B cell (primary cell): Measurements from ENCODE around the gene WASL. TPM values are rescaled to one million over a fixed set of nuclear protein-coding genes. Genes with fewer than 3 reads are reported as not detected.
"Not testable (repeated sequence)": the region's sequence is repeated elsewhere in the genome, so short reads cannot be mapped to it uniquely, and the experiment has no call there.

ENCODE experiments used
- ATAC-seq: fragments of 200-7000 bp; cut with Tn5 transposase; one replicate; pipeline ENCODE4 v1.10.0; 2021; ENCODE audit warnings: low read depth, mild to moderate bottlenecking, moderate number of reproducible peaks, moderate library complexity
- CTCF ChIA-PET: fragments of 350-600 bp; sonication (Branson Sonifier 250); formaldehyde crosslinking; loops from one replicate; lab custom pipeline; 2021; ENCODE audit warnings: antibody characterized with exemption, inconsistent platforms; lab: Charles Lee
- POLR2A ChIA-PET: fragments of 350-600 bp; sonication (Branson Sonifier 250); formaldehyde crosslinking; loops from one replicate; lab custom pipeline; 2021; ENCODE audit warnings: antibody characterized with exemption; lab: Charles Lee
- DNase-seq: peaks from one replicate; pipeline ENCODE4 v3.0.0; 2013
- H2AFZ ChIP-seq: 2 replicates; pipeline ENCODE4 v1.6.1; 2012; ENCODE audit warnings: mild to moderate bottlenecking, low read depth, low read length; ENCODE audit not compliant: insufficient read depth, poor library complexity, severe bottlenecking
- H3K27ac ChIP-seq, 2 donors: 1 replicate in 1 of 2; 2 replicates in 1 of 2; pipeline ENCODE4 v1.5.1; 2012 to 2013; ENCODE audit warnings: low read length in 2 of 2, mild to moderate bottlenecking in 2 of 2, moderate library complexity in 1 of 2
- H3K27me3 ChIP-seq, 4 experiments: fragments of 200-600 bp in 1 of 4; sonication (generic) in 1 of 4; replicated peaks in 1 of 4; 1 replicate in 2 of 4; 2 replicates in 2 of 4; pipeline versions ENCODE4 v1.6.1 to v1.7.0; 2013 to 2016; ENCODE audit warnings: low read length in 3 of 4, mild to moderate bottlenecking in 2 of 4, mixed read lengths in 1 of 4, moderate library complexity in 1 of 4; ENCODE audit not compliant: insufficient read depth in 4 of 4, control insufficient read depth in 3 of 4; ENCODE audit errors: control extremely low read depth in 1 of 4
- H3K36me3 ChIP-seq, 2 experiments: replicated peaks in 1 of 2; 1 replicate in 1 of 2; 2 replicates in 1 of 2; pipeline versions ENCODE4 v1.6.1 to v1.7.1; 2013; ENCODE audit warnings: low read length in 1 of 2; ENCODE audit not compliant: insufficient read depth in 2 of 2, control insufficient read depth in 1 of 2; ENCODE audit errors: control extremely low read depth in 1 of 2, extremely low read depth in 1 of 2
- H3K4me1 ChIP-seq, 2 donors: fragments of 200-600 bp in 1 of 2; sonication (generic) in 1 of 2; 1 replicate in 1 of 2; 2 replicates in 1 of 2; pipeline versions ENCODE4 v1.5.1 to v1.6.1; 2013 to 2017; ENCODE audit warnings: low read length in 2 of 2; ENCODE audit not compliant: control insufficient read depth in 2 of 2, insufficient read depth in 2 of 2
- H3K4me2 ChIP-seq: replicated peaks from 2 replicates; pipeline ENCODE3; 2012; ENCODE audit warnings: mild to moderate bottlenecking, low read depth, low read length; ENCODE audit not compliant: poor library complexity, severe bottlenecking
- H3K4me3 ChIP-seq, 5 experiments: fragments of 200-600 bp in 1 of 5; sonication (generic) in 1 of 5; 1 replicate in 3 of 5; 2 replicates in 2 of 5; pipeline versions ENCODE4 v1.5.1 to v1.7.0; 2011 to 2016; ENCODE audit warnings: low read length in 4 of 5, mild to moderate bottlenecking in 4 of 5, low read depth in 2 of 5, control low read depth in 1 of 5, moderate library complexity in 1 of 5; ENCODE audit not compliant: insufficient read depth in 1 of 5; ENCODE audit errors: control extremely low read depth in 1 of 5, extremely low read depth in 1 of 5
- H3K79me2 ChIP-seq: fragments of 200-600 bp; sonication (generic); one replicate; pipeline ENCODE4 v1.6.0; 2016; ENCODE audit warnings: low read length; ENCODE audit not compliant: control insufficient read depth, insufficient read depth
- H3K9ac ChIP-seq: fragments of 200-600 bp; sonication (generic); 2 replicates; pipeline ENCODE4 v1.6.1; 2017; ENCODE audit warnings: mild to moderate bottlenecking, low read length, moderate library complexity
- H3K9me3 ChIP-seq, 3 donors: one replicate each; pipeline versions ENCODE4 v1.6.1 to v1.7.1; 2013; ENCODE audit warnings: low read length in 2 of 3; ENCODE audit not compliant: control insufficient read depth in 2 of 3, insufficient read depth in 1 of 3; ENCODE audit errors: control extremely low read depth in 1 of 3
- H4K20me1 ChIP-seq: 2 replicates; pipeline ENCODE4 v1.6.0; 2012; ENCODE audit warnings: mild to moderate bottlenecking, low read length; ENCODE audit not compliant: insufficient read depth, control insufficient read depth, poor library complexity, severe bottlenecking
- H3K27ac Mint-ChIP-seq: one replicate; pipeline ENCODE4 v1.8.0; 2021; ENCODE audit warnings: mixed read lengths
- H3K27me3 Mint-ChIP-seq: one replicate; pipeline ENCODE4 v1.8.0; 2021; ENCODE audit warnings: mixed read lengths
- H3K4me1 Mint-ChIP-seq: one replicate; pipeline ENCODE4 v1.8.0; 2021; ENCODE audit warnings: mixed read lengths
- H3K4me3 Mint-ChIP-seq: one replicate; pipeline ENCODE4 v1.8.0; 2021; ENCODE audit warnings: mixed read lengths
- H3K9me3 Mint-ChIP-seq: one replicate; pipeline ENCODE4 v1.8.0; 2022; ENCODE audit warnings: mixed read lengths; ENCODE audit not compliant: insufficient read depth
- EZH2 ChIP-seq: IDR thresholded peaks from 2 replicates; pipeline ENCODE4 v1.6.1; 2012; ENCODE audit warnings: borderline replicate concordance, low read depth, mild to moderate bottlenecking, moderate library complexity, low read length; ENCODE audit not compliant: insufficient read depth, poor library complexity, severe bottlenecking
- WGBS: methylation state at CpG from one replicate; pipeline ENCODE4 v1.1.5; 2013; ENCODE audit warnings: missing lambda C conversion rate; ENCODE audit not compliant: insufficient coverage; 5-methylcytosine and 5-hydroxymethylcytosine counted together
- intact Hi-C: fragments of 100-400 bp; cut with micrococcal nuclease; formaldehyde crosslinking; loops from one replicate; pipeline ENCODE4 v1.10.0; 2022
- polyA plus RNA-seq: library from polyadenylated mRNA; depleted of rRNA; stranded (reverse); fragments of >200 nt; gene quantifications from 2 replicates; pipeline ENCODE4 v1.2.3, GENCODE V29; 2012
- total RNA-seq, 2 donors: library from RNA; stranded (reverse); fragments of 120-200 nt in 1 of 2; gene quantifications; 1 replicate in 1 of 2; 2 replicates in 1 of 2; pipeline versions ENCODE4 v1.2.3 to v1.2.4, GENCODE V29; 2013 to 2022
- TF ChIP-seq, protein P1 (sequence below): fragments of 200-600 bp; IDR thresholded peaks from one replicate; pipeline ENCODE4 v1.8.0; 2022; ENCODE audit warnings: antibody characterized with exemption, mild to moderate bottlenecking

The WASL gene
- total and polyA plus RNA-seq, 2 donors (not counting 1 experiment from before 2014, with no cell fraction given), result 1.8 to 10.4 TPM

DNA sequence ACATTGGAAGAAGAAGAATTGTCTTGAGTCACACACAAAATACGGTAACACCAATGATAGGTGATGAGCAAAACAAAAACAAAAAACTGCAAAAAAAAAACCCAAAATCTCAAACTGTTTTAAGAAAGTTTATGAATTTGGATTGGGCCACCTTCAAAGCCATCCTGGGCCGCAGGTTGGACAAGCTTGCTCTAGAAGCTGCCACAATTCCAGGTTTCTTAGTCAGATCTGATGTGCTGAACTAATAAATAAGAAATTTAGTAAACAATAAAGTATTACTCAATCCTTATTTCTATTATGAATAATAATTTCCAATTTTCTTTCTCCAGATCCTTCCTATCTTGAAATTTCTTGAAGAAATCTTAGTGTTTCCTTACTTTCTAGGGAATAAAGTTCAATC is 10.0 kb downstream of the WASL start:
- H3K9me3 Mint-ChIP-seq, result peaks cover 5% of the 10 kb centered on the region
- H3K4me1 ChIP-seq, result no peaks in the 10 kb centered on the region
- H3K4me2 ChIP-seq, result no peak overlapping the region
- no peaks in the 10 kb centered on the region for H3K27me3 Mint-ChIP-seq
- H3K9ac ChIP-seq, result no peak overlapping the region
- no peaks in the 10 kb centered on the region for H3K27me3 ChIP-seq
- WGBS, result no CpG with 5 or more reads among the region's 2 CpGs
- no peak overlapping the region for H2AFZ ChIP-seq
- no peak overlapping the region for H3K4me3 ChIP-seq
- peaks cover 48% of the 10 kb centered on the region for H4K20me1 ChIP-seq
- DNase-seq, result no peak
- no peak for ATAC-seq
- H3K9me3 ChIP-seq, result peaks cover 0 to 4% (median 1%) of the 10 kb centered on the region in 3 donors
- H3K79me2 ChIP-seq, result peaks cover 92% of the 10 kb centered on the region
- no peak overlapping the region for H3K27ac ChIP-seq
- TF ChIP-seq, protein P1, sequence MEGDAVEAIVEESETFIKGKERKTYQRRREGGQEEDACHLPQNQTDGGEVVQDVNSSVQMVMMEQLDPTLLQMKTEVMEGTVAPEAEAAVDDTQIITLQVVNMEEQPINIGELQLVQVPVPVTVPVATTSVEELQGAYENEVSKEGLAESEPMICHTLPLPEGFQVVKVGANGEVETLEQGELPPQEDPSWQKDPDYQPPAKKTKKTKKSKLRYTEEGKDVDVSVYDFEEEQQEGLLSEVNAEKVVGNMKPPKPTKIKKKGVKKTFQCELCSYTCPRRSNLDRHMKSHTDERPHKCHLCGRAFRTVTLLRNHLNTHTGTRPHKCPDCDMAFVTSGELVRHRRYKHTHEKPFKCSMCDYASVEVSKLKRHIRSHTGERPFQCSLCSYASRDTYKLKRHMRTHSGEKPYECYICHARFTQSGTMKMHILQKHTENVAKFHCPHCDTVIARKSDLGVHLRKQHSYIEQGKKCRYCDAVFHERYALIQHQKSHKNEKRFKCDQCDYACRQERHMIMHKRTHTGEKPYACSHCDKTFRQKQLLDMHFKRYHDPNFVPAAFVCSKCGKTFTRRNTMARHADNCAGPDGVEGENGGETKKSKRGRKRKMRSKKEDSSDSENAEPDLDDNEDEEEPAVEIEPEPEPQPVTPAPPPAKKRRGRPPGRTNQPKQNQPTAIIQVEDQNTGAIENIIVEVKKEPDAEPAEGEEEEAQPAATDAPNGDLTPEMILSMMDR, result no peak
- TF ChIP-seq EZH2, result no peak
- no peak overlapping the region for H3K27ac Mint-ChIP-seq
- H3K36me3 ChIP-seq, result peaks cover 0 to 4% of the 10 kb centered on the region in 2 experiments
- intact Hi-C loops, result loop anchor here (5.0 kb wide), 1 partner anchor 497 kb away; no protein-coding TSS in a partner anchor
- H3K4me1 Mint-ChIP-seq, result peaks cover 27% of the 10 kb centered on the region
- POLR2A ChIA-PET, result no interaction called here
- CTCF ChIA-PET, result no interaction called here
- H3K4me3 Mint-ChIP-seq, result no peak overlapping the region

DNA sequence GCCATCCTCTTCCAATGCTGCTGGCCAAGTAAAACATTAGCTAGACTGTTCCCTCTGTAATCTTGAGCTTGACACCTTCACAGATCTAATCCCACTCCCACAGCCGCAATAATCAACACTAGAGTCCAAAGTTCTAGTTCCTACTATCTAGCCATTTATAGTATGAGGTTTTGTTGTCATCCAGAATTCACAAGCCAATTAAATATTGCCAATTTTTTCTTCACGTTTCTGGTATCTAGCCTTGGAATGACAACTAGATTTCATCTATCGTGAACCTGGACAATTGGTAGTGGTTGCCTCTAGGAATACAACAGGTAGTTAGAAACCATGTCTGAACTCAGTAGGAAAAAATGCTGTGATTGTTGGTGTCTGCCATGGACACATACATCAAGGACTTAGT is 10.4 kb downstream of the WASL start:
- peaks cover 49% of the 10 kb centered on the region for H4K20me1 ChIP-seq
- peaks cover 0 to 4% of the 10 kb centered on the region in 2 experiments for H3K36me3 ChIP-seq
- ChIA-PET CTCF (no interaction called here), POLR2A (no interaction called here)
- H3K27ac ChIP-seq, result no peak overlapping the region
- intact Hi-C loops, result loop anchor here (5.0 kb wide), 1 partner anchor 496 kb away; no protein-coding TSS in a partner anchor
- 100% methylated on average over 2 of the region's 3 CpGs for WGBS
- peaks cover 28% of the 10 kb centered on the region for H3K4me1 Mint-ChIP-seq
- H2AFZ ChIP-seq, result no peak overlapping the region
- H3K27me3 Mint-ChIP-seq, result no peaks in the 10 kb centered on the region
- TF ChIP-seq EZH2, result no peak
- TF ChIP-seq, protein P1, result no peak
- ATAC-seq, result no peak
- no peak overlapping the region for H3K9ac ChIP-seq
- peaks cover 0 to 4% (median 1%) of the 10 kb centered on the region in 3 donors for H3K9me3 ChIP-seq
- peaks cover 92% of the 10 kb centered on the region for H3K79me2 ChIP-seq
- peaks cover 5% of the 10 kb centered on the region for H3K9me3 Mint-ChIP-seq
- no peak overlapping the region for H3K27ac Mint-ChIP-seq
- no peaks in the 10 kb centered on the region for H3K27me3 ChIP-seq
- H3K4me1 ChIP-seq, result no peaks in the 10 kb centered on the region
- H3K4me2 ChIP-seq, result no peak overlapping the region
- DNase-seq, result no peak
- H3K4me3 ChIP-seq, result no peak overlapping the region
- no peak overlapping the region for H3K4me3 Mint-ChIP-seq

DNA sequence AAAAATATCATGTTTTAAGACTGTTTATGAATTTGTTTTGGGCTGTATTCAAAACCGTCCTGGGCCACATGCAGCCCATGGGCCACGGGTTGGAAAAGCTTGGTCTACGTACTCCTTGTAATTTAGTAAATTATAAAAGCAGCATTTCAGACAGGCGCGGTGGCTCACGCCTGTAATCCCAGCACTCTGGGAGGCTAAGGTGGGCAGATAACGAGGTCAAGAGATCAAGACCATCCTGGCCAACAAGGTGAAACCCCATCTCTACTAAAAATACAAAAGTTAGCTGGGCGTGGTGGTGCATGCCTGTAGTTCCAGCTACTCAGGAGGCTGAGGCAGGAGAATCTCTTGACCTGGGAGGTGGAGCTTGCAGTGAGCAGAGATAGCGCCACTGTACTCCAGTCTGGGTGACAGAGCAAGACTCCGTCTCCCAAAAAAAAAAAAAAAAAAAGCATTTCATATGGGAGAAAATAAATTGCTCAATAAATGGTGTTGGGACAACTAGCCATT is 11.6 kb downstream of the WASL start:
- intact Hi-C loops, result loop anchor here (5.0 kb wide), 1 partner anchor 495 kb away; no protein-coding TSS in a partner anchor
- H3K27ac ChIP-seq, H3K4me1 ChIP-seq, H3K9me3 ChIP-seq, POLR2A ChIA-PET, H3K4me3 ChIP-seq, H3K27ac Mint-ChIP-seq, H3K9me3 Mint-ChIP-seq, H3K36me3 ChIP-seq, H3K9ac ChIP-seq, H2AFZ ChIP-seq, ATAC-seq, H3K27me3 Mint-ChIP-seq, DNase-seq, H3K4me2 ChIP-seq, H3K27me3 ChIP-seq, H3K4me3 Mint-ChIP-seq: not testable (repeated sequence)
- peaks cover 38% of the 10 kb centered on the region for H4K20me1 ChIP-seq
- peaks cover 30% of the 10 kb centered on the region for H3K4me1 Mint-ChIP-seq
- CTCF ChIA-PET, result interaction anchor here (0.8 kb wide), 1 partner anchor 33 kb away, joined by 3 read pairs; no protein-coding TSS in a partner anchor
- WGBS, result 97% methylated on average over 4 of the region's 10 CpGs
- H3K79me2 ChIP-seq, result peaks cover 92% of the 10 kb centered on the region
